ENCODE measurements around the gene PLAU. TPM values are rescaled to one million over a fixed set of nuclear protein-coding genes. Genes with fewer than 3 reads are reported as not detected.

The PLAU gene
- total and polyA plus RNA-seq, 2 of the 4 experiments (the other 2 are of a cell fraction), result 123 to 283 TPM

- dilution Hi-C loops (cut with HindIII; ENCODE audit: low sequenced_read_pairs, unreplicated experiment), result no loop called here
- H2AK5ac ChIP-seq (ENCODE audit: low read depth, low read length), result peak overlapping the region; percentile 98
- H4K5ac ChIP-seq (ENCODE audit: low read depth, low read length), result peak overlapping the region; percentile 64; the same call in 1 of the 2 replicates
- H3K27me3 ChIP-seq (ENCODE audit: control insufficient read depth, insufficient read depth, low read length), result no peaks in the 10 kb centered on the region
- H3K4me3 ChIP-seq (ENCODE audit: insufficient read depth, low read depth, low read length), result no peak overlapping the region
- TF ChIP-seq RCOR1 (IDR thresholded peaks at IDR 0.05; ENCODE audit: insufficient replicate concordance, low read length) (no peak), USF2 (IDR thresholded peaks at IDR 0.05; ENCODE audit: low read depth, low read length) (no peak), POLR2A (IDR thresholded peaks at IDR 0.05; ENCODE audit: low read depth, low read length) (no peak), ELK1 (IDR thresholded peaks at IDR 0.05; ENCODE audit: borderline replicate concordance, low read depth, low read length) (no peak), CTCF (conservative IDR thresholded peaks at IDR 0.05; ENCODE audit: low read depth, low read length) (no peak), CEBPB (IDR thresholded peaks at IDR 0.05; ENCODE audit: low read depth, low read length) (no peak), RFX5 (IDR thresholded peaks at IDR 0.05; ENCODE audit: low read depth, low read length) (no peak), CHD1 (IDR thresholded peaks at IDR 0.05; ENCODE audit: low read depth, low read length) (no peak), MAFK (IDR thresholded peaks at IDR 0.05; ENCODE audit: low read depth, low read length) (no peak), MXI1 (IDR thresholded peaks at IDR 0.05; ENCODE audit: borderline replicate concordance, low read depth, low read length) (no peak), NFE2L2 (IDR thresholded peaks at IDR 0.05; ENCODE audit: low read depth, low read length) (no peak), RAD21 (IDR thresholded peaks at IDR 0.05; ENCODE audit: low read length) (no peak)
- peak overlapping the region; percentile 73 for H4K91ac ChIP-seq (ENCODE audit: insufficient read depth, low read depth, low read length)
- H3K9me3 ChIP-seq (ENCODE audit: control insufficient read depth, insufficient read depth, low read length), result no peaks in the 10 kb centered on the region
- H3K18ac ChIP-seq (ENCODE audit: low read depth, low read length), result peak overlapping the region; percentile 75
- H3K56ac ChIP-seq (ENCODE audit: extremely low read depth, insufficient read depth, low read length), result no peak overlapping the region
- ChIA-PET CTCF (interaction anchor here (0.6 to 1.7 kb wide), 2 partner anchors 38 to 152 kb away, joined by 3 to 5 read pairs; no protein-coding TSS in a partner anchor), POLR2A (ENCODE audit: unreplicated experiment) (interaction anchor here (0.7 to 1.1 kb wide), 2 partner anchors 12 to 15 kb away, joined by 3 read pairs; no protein-coding TSS in a partner anchor)
- H3K4ac ChIP-seq (ENCODE audit: low read depth, low read length), result peak overlapping the region; percentile 92
- H4K20me1 ChIP-seq (ENCODE audit: insufficient read depth, low read length), result peaks cover 3% of the 10 kb centered on the region; the same call in 1 of the 2 replicates
- H3K14ac ChIP-seq (replicated peaks; ENCODE audit: low read depth, low read length), result peak overlapping the region; percentile 93
- no TSS peak for BruUV-seq (replicated peaks)
- peak overlapping the region; percentile 80 for H3K23ac ChIP-seq (ENCODE audit: low read depth, low read length)
- H2BK15ac ChIP-seq (ENCODE audit: low read depth, low read length), result peak overlapping the region; percentile 96
- H2AFZ ChIP-seq (replicated peaks; ENCODE audit: low read length, poor library complexity), result no peak overlapping the region
- no peaks in the 10 kb centered on the region for H3K36me3 ChIP-seq (ENCODE audit: control insufficient read depth, insufficient read depth, low read length)
- H3K27ac ChIP-seq (ENCODE audit: insufficient read depth, low read length), result no peak overlapping the region
- no peak overlapping the region for H2BK5ac ChIP-seq (ENCODE audit: low read depth, low read length, poor library complexity, severe bottlenecking)
- intact Hi-C loops (cut with micrococcal nuclease), result no loop called here
- in situ Hi-C loops (cut with MboI; ENCODE audit: low sequenced_read_pairs), result no loop called here
- no peak overlapping the region for H3K4me2 ChIP-seq (ENCODE audit: low read depth, low read length)
- peaks cover 0 to 10% of the 10 kb centered on the region in 2 experiments; a peak in 1 of 4 replicates for H3K79me1 ChIP-seq (ENCODE audit: low read depth in 1 of 2, low read length in 2 of 2)
- ATAC-seq (ENCODE audit: low read depth), result no peak
- 100% methylated on average over 1 of the region's 2 CpGs; no CpG with 5 or more reads in 1 of the 2 experiments for WGBS, 2 experiments (ENCODE audit: extremely low coverage in 2 of 2, insufficient read length in 1 of 2)
- H3K9me1 ChIP-seq (ENCODE audit: insufficient read depth, low read length), result peaks cover 35% of the 10 kb centered on the region
- H2BK120ac ChIP-seq (ENCODE audit: low read depth, low read length), result peak overlapping the region; percentile 93
- peak overlapping the region; percentile 41 to 75; a peak in 3 of 4 replicates for H4K8ac ChIP-seq (ENCODE audit: low read depth in 2 of 2, low read length in 2 of 2)
- no peak for DNase-seq
- peak overlapping the region; percentile 90; the same call in 1 of the 2 replicates for H2BK20ac ChIP-seq (ENCODE audit: low read depth, low read length)
- peaks cover 22% of the 10 kb centered on the region for H3K4me1 ChIP-seq (ENCODE audit: control insufficient read depth, insufficient read depth, low read length)
- H2AK9ac ChIP-seq (replicated peaks; ENCODE audit: low read depth, low read length, poor library complexity), result no peak overlapping the region
- no peak overlapping the region for H3K9ac ChIP-seq (ENCODE audit: low read depth, low read length)
These were observed 8.6 kb upstream of the PLAU start for GRCh38 chr10:73902351-73902750.
